Activated gamma-delta T cell treated with Interleukin-2 at 50 U/mL for 16 hours (primary cell): ENCODE data around the gene HCN1.
"Not testable (repeated sequence)": the region's sequence is repeated elsewhere in the genome, so short reads cannot be mapped to it uniquely, and the experiment has no call there.

Source experiments
- DNase-seq: peaks from one replicate; pipeline ENCODE4 v3.0.0-alpha.2; 2020

The HCN1 gene

DNA sequence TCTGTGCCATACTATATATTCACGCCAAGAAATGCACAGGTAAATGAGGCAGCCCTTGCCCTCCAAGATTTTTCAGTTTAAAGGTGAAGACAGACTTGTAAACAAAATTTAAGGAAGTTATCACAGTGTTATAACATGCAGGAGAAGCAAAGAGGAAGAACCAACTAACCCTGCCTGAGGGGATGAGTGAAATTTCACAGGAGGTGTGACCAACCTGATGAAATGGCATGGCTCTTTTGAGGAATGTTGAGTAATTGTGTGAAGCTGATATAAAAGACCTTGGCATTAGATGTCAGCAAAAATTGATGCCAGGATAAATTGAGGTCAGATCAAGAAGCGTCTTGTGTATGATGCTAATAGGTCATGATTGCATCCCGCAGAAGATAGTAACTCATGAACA is 86.5 kb downstream of the HCN1 start:
- DNase-seq = no peak

- no peak for DNase-seq
Observed at GRCh38 chr5:45604092-45604491, 92.1 kb downstream of the HCN1 start.

- DNase-seq = no peak
Observed at GRCh38 chr5:45601424-45601823, 94.8 kb downstream of the HCN1 start.

- DNase-seq = no peak
Observed at GRCh38 chr5:45596320-45596719, 99.9 kb downstream of the HCN1 start.

DNA sequence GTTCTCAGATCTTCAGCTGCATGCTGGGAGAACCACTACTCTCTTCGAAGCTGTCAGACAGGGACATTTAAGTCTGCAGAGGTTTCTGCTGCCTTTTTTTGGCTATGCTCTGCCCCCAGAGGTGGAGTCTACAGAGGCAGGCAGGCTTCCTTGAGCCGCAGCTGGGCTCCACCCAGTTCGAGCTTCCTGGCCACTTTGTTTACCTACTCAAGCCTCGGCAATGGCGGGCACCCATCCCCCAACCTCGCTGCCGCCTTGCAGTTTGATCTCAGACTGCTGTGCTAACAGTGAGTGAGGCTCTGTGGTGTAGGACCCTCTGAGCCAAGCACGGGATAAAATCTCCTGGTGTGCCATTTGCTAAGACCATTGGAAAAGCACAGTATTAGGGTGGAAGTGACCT is 110.2 kb downstream of the HCN1 start:
- not testable (repeated sequence) for DNase-seq

DNA sequence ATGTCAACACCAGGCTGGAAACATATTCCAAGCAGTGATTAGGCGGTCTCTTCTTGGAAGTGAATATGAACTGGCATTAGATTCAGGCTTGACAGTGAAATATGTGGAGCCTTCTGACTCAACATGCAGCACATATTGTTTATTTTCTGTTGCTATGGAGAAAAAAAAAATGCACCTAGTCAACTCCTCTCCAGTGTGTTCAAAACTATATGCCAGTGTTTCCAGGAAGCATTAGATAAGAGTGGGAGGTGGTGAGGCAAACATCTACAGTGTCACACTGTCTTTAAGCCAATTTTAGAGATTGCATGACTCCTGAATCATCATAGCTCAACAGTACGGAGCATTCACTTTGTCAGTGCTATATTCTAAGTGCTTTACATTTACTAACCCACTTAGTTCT is 117.9 kb downstream of the HCN1 start:
- DNase-seq = no peak

DNA sequence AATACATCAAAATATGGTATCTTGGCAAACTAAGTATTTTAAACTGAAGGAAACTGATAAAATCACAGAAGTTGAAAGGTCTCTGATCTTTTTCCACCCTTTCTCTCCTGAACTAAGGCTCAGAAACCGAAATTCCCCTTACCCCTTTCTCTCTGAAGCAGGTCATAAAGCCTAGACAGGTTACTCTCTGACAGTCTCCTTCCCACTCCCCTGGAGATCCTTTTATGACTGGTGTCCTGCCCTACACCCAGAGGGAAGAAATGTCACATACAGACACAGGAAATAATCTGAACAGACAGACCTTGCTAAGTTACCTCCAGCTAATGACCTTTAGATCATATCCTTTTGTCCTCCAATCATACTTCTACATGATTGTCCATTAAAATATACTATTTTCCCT is 127.4 kb downstream of the HCN1 start:
- DNase-seq = no peak

DNA sequence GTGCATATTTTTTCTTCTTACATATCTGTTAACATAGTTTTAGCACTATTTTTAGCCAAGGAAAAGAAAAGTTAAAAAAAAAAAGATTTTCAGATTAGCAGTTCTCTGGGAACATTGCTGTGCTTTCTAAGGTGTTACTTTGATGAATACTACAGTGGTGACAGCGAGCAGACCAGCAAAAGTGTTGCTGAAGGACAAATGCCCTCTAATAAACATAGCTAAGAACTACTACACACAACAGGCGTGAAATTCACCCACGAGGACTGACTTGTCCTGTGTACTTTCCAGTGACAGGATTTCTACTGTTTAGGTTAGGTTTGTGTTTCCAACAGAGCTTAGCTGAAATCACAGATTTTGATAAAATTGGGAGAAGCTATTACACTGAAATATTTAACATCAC is 153.8 kb downstream of the HCN1 start:
- no peak for DNase-seq

DNA sequence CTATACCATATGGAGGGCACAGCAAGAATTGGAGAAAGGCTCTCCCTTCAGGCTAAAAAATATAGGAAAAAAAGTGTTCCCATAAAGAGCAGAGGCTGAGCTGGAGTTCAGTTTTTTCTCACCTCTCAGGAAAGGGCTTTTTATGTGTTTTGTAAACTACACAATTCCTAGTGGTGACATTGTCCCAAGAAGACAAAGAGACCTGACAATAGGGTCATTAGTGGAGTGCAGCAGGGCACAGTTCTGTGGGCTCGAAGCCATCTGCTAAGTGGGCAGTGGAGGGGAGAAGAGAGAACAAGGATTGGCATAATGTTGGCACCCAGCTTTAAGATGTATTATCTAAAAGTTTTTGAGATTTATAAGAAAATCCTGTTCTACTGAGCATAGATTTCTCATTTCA is 162.5 kb downstream of the HCN1 start:
- DNase-seq = no peak

DNA sequence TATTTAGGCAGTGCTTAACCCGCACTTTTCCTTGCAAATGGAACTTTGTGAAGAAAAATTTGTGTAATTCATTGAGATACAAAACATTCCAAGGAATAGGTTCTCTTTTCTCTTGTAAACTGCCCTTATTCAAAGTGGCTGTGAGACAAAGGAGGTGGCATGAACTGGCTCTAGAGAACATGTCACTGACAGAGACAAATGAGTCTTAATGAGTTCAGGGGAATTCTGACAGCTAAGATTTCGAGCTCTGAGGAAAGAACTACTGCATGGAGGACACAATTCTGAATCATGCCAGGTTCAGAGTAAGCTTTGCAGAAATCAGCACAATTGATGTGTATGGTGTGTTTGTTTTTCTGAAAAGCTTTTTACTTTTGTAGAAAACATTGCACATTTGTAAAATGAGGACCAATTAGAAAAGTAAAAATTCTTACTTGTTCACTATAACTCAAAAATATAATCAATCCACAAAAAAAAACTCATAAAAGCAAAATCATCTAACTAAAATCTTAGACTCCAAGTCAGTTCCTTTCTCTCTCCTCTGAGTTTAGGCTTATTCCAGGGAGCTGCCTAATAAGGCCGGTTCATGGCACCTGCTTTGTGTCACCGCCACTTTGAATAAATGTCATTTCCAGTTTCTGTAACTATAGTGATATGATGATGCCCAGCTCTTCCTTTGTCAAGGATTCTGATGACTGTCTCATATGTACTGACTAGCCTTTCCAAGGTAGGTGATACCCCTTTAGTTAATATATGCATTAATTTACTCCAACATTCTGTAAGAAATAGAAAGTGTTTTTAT is 163.2 kb downstream of the HCN1 start:
- no peak for DNase-seq

DNA sequence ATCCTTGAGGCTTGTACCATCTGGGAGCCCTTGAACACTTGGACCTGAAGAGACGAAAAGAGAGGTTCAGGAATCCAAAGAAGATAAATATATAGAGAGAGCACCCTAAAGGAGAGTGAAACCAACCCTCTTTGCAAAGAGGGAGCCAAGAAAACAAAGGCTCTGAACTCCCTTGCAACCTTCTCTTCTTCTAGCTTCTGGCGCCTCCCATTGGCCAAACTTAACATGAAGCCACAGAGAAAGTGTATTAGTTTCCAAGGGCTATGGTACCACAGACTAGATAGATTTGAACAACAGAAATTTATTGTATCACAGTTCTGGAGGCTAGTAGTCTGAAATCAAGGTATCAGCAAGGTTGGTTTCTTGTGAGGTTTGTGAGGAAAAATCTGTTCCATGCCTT is 175.1 kb downstream of the HCN1 start:
- no peak for DNase-seq

DNA sequence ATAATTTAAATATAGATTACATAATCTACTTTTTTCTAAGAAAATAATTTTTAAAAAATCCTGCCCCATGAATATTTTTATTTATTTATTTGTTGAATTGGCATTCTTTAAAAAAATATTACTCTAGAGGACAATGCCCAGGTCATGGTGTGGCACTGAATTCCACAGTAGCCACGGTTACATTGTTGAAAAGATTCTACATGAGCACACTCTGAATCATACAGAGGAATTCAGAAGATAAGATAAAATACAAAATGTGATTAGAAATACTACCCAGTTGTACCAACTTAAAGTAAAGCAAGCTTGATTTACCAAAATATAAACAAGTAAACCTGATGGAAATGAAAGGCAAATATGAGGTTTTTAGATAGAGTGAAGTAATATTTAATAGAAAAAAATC is 183.7 kb downstream of the HCN1 start:
- no peak for DNase-seq

GRCh38 chr5:45509371-45509770 is 186.8 kb downstream of the HCN1 start:
- DNase-seq = no peak

DNA sequence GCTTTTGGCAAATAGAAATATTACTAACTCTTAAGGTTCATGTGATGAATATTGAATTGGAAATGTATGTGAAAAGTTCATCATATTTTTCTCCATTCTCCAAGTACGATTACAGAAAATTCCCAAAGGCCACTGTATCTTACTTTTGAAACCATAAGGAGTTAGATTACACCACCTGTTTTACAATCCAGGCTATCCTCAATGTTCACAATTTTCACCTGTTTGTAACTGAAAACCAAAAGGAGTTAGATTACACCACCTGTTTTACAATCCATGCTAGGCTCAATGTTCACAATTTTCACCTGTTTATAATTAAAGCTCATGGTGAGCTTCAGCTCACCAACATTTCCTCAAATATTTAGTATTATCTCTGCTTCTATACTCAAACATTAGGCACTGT is 188.0 kb downstream of the HCN1 start:
- no peak for DNase-seq

GRCh38 chr5:45507178-45507577 is 189.0 kb downstream of the HCN1 start:
- DNase-seq = no peak

DNA sequence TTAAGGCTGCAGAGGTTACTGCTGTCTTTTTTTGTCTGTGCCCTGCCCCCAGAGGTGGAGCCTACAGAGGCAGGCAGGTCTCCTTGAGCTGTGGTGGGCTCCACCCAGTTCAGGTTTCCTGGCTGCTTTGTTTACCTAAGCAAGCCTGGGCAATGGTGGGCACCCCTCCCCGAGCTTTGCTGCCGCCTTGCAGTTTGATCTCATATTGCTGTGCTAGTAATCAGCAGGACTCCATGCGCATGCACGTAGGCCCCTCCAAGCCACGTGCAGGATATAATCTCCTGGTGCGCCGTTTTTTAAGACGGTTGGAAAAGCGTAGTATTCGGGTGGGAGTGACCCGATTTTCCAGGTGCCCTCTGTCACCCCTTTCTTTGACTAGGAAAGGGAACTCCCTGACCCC is 197.2 kb downstream of the HCN1 start:
- not testable (repeated sequence) for DNase-seq

GRCh38 chr5:45491368-45491767 is 204.8 kb downstream of the HCN1 start:
- no peak for DNase-seq

- no peak for DNase-seq
Observed at GRCh38 chr5:45484781-45485180, 211.4 kb downstream of the HCN1 start.

DNA sequence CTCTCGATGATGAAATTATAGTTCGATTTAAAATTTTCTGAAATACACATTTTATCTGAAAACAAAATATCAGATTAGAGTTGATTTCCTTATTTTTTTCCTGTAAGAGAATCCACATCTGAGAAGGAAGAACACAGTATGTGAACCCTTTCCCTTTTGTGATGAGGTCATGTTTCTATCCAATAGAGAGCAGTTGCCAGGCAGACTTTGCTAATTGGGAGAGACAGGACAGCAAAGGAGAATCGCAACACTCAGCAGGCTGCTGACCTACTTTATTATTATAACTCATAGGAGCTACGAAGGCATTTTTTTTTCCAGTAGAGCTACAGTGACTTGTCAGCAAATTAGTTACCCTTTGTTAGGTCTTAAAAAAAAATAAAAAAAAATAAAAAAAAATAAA is 242.1 kb downstream of the HCN1 start:
- DNase-seq = no peak

- DNase-seq = not testable (repeated sequence)
Observed at GRCh38 chr5:45444856-45445255, 251.3 kb downstream of the HCN1 start.

DNA sequence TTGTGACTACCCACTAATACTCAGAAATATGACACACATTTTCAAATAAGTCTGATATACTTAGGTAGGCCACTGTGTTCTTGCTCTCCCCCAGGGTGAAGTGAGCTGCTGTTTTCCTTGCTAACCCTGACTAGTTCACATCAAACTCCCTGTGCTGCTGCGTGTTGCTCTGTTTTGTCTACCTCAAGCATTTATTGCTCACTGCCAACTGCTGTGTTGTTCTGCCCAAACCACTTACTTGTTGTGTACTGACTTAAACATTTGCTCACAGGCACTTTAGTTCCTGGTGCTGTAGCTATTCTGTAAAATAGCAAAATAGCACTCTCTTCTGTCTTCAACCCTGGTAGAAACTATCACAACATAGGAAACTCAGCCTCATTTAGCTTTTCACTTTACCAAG is 255.7 kb downstream of the HCN1 start:
- no peak for DNase-seq

DNA sequence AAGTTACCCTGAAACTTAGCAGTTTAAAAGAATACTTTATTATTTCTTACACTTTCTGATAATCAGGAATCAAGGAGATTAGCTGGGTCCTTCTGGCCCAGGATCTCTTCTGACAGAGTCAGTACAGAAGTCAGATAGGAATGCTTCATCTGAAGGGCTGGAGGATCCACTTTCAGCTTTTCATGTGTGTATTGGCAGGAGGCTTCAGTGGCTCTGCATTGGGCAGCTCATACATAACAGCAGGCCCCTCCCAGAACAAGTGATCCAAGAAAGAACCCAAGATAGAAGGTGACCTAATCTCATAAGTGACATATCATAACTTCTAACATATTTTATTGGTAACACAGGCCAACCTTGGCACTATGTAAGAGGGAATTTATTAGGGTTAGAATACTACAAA is 258.4 kb downstream of the HCN1 start:
- no peak for DNase-seq

DNA sequence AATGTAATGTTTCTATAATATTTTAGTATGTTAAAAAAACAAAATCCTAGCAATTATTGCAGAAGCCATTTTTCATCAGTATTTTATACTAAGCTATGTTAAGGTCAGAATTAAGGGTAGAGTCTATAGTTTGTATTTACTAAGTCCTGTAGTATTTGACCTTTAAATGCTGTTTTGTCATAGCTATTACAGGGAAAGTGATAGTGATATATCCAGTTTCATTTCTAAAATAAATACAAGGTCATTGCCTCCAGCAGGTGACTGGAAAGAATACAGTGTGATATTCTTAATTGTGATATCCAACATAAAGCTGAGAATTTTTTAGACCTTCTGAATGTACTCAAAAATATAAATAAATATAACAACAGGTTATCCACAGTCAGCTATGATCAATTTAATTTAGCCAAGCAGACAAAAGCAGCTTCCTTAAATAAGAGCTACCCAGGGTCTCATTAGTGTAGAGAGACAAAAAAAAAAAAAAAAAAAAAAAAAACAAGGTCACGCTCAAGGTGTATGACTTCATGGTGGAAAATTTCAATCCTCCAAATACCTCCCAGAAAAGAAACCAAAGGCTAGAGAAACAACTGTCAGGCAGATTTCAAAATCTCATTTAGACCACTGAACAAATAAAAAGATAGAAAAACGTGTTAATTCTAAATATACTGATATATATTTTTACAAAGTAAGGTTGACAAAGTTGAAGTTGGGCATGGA is 278.7 kb downstream of the HCN1 start:
- no peak for DNase-seq
